H9 (cell line): Measurements from ENCODE around the gene RASSF5. TPM values are rescaled to one million over a fixed set of nuclear protein-coding genes. Genes with fewer than 3 reads are reported as not detected.

Experiments
- DNase-seq: peaks from one replicate; pipeline ENCODE4 v3.0.0-alpha.2; 2017
- H2AFZ ChIP-seq: one replicate; pipeline ENCODE4 v1.6.1; 2013; ENCODE audit warnings: mild to moderate bottlenecking, low read length, control low read depth, moderate library complexity
- H2AK5ac ChIP-seq: 2 replicates; pipeline ENCODE4 v1.6.1; 2013; ENCODE audit warnings: low read length, control low read depth, mixed read lengths; ENCODE audit not compliant: insufficient read length
- H2BK120ac ChIP-seq: one replicate; pipeline ENCODE4 v1.6.1; 2013; ENCODE audit warnings: low read depth, mild to moderate bottlenecking, low read length, control low read depth, inconsistent platforms; ENCODE audit not compliant: poor library complexity, severe bottlenecking
- H2BK12ac ChIP-seq: 2 replicates; pipeline ENCODE4 v1.6.1; 2013; ENCODE audit warnings: low read length, control low read depth, mixed read lengths, low read depth; ENCODE audit not compliant: insufficient read length
- H2BK15ac ChIP-seq: 2 replicates; pipeline ENCODE4 v1.6.1; 2013; ENCODE audit warnings: low read depth, low read length, control low read depth
- H2BK20ac ChIP-seq: one replicate; pipeline ENCODE4 v1.6.1; 2013; ENCODE audit warnings: low read depth, mild to moderate bottlenecking, low read length, control low read depth, inconsistent platforms; ENCODE audit not compliant: poor library complexity, severe bottlenecking
- H2BK5ac ChIP-seq: 2 replicates; pipeline ENCODE4 v1.6.1; 2013; ENCODE audit warnings: low read length, control low read depth, mixed read lengths; ENCODE audit not compliant: insufficient read length
- H3K14ac ChIP-seq: 2 replicates; pipeline ENCODE4 v1.6.1; 2013; ENCODE audit warnings: low read length, control low read depth; ENCODE audit not compliant: insufficient read depth
- H3K18ac ChIP-seq: 2 replicates; pipeline ENCODE4 v1.6.1; 2013; ENCODE audit warnings: low read depth, mild to moderate bottlenecking, mixed read lengths, low read length, control low read depth; ENCODE audit not compliant: insufficient read length
- H3K23ac ChIP-seq: 2 replicates; pipeline ENCODE4 v1.6.1; 2013; ENCODE audit warnings: low read length, control low read depth, mixed read lengths, low read depth; ENCODE audit not compliant: insufficient read length
- H3K23me2 ChIP-seq: 2 replicates; pipeline ENCODE4 v1.6.1; 2013; ENCODE audit warnings: low read depth, mild to moderate bottlenecking, mixed read lengths, low read length, control low read depth; ENCODE audit not compliant: insufficient read length, poor library complexity, severe bottlenecking
- H3K27ac ChIP-seq: 2 replicates; pipeline ENCODE4 v1.5.1; 2013; ENCODE audit warnings: low read length, control low read depth, mixed read lengths, low read depth; ENCODE audit not compliant: insufficient read length
- H3K27me3 ChIP-seq: 2 replicates; pipeline ENCODE4 v1.6.1; 2013; ENCODE audit warnings: low read length, control low read depth, inconsistent platforms; ENCODE audit not compliant: insufficient read depth
- H3K4ac ChIP-seq: 2 replicates; pipeline ENCODE4 v1.6.1; 2013; ENCODE audit warnings: low read depth, mild to moderate bottlenecking, control low read depth, inconsistent platforms, low read length, moderate library complexity
- H3K4me1 ChIP-seq: 2 replicates; pipeline ENCODE4 v1.6.1; 2013; ENCODE audit warnings: low read length, control low read depth, inconsistent platforms; ENCODE audit not compliant: insufficient read depth
- H3K4me2 ChIP-seq: 2 replicates; pipeline ENCODE4 v1.6.1; 2013; ENCODE audit warnings: low read length, control low read depth, mixed read lengths; ENCODE audit not compliant: insufficient read length, insufficient read depth
- H3K56ac ChIP-seq: 2 replicates; pipeline ENCODE4 v1.6.1; 2013; ENCODE audit warnings: low read depth, mild to moderate bottlenecking, mixed read lengths, low read length, control low read depth; ENCODE audit not compliant: insufficient read length
- H3K79me1 ChIP-seq: 2 replicates; pipeline ENCODE4 v1.6.1; 2013; ENCODE audit warnings: low read depth, mild to moderate bottlenecking, moderate library complexity, low read length, control low read depth, inconsistent platforms; ENCODE audit not compliant: insufficient read depth, poor library complexity, severe bottlenecking
- H3K79me2 ChIP-seq: 2 replicates; pipeline ENCODE4 v1.6.1; 2013; ENCODE audit warnings: low read length, control low read depth, inconsistent platforms; ENCODE audit not compliant: insufficient read depth
- H3K9ac ChIP-seq: 2 replicates; pipeline ENCODE4 v1.6.1; 2013; ENCODE audit warnings: low read length, control low read depth, mixed read lengths; ENCODE audit not compliant: insufficient read length; ENCODE audit errors: extremely low read depth
- H3K9me3 ChIP-seq: one replicate; pipeline ENCODE4 v1.6.1; 2013; ENCODE audit warnings: low read depth, low read length, inconsistent platforms; ENCODE audit not compliant: control insufficient read depth
- H3T11ph ChIP-seq: one replicate; pipeline ENCODE4 v1.6.1; 2013; ENCODE audit warnings: mild to moderate bottlenecking, low read length, control low read depth, inconsistent platforms
- H4K20me1 ChIP-seq: one replicate; pipeline ENCODE4 v1.6.1; 2013; ENCODE audit not compliant: control insufficient read depth, insufficient read length, insufficient read depth
- H4K5ac ChIP-seq: 2 replicates; pipeline ENCODE4 v1.6.1; 2013; ENCODE audit warnings: low read depth, mild to moderate bottlenecking, mixed read lengths, low read length, control low read depth; ENCODE audit not compliant: insufficient read length
- H4K8ac ChIP-seq: replicated peaks from 2 replicates; pipeline ENCODE4 v1.6.1; 2013; ENCODE audit warnings: low read length, control low read depth, mixed read lengths, low read depth; ENCODE audit not compliant: insufficient read length
- H4K91ac ChIP-seq: 2 replicates; pipeline ENCODE4 v1.6.1; 2013; ENCODE audit warnings: low read depth, mild to moderate bottlenecking, moderate library complexity, mixed read lengths, low read length, control low read depth; ENCODE audit not compliant: insufficient read length
- H3K27ac Mint-ChIP-seq, 3 experiments: 2 replicates in 2 of 3; 3 replicates in 1 of 3; pipeline ENCODE4 v1.8.0; 2020 to 2021; ENCODE audit warnings: mixed read lengths in 3 of 3, mild to moderate bottlenecking in 1 of 3, moderate library complexity in 1 of 3
- H3K27me3 Mint-ChIP-seq: 2 replicates; pipeline ENCODE4 v1.8.0; 2021; ENCODE audit warnings: low read depth, mild to moderate bottlenecking, moderate library complexity, mixed read lengths
- H3K36me3 Mint-ChIP-seq, 3 experiments: 2 replicates in 2 of 3; 3 replicates in 1 of 3; pipeline ENCODE4 v1.8.0; 2020 to 2021; ENCODE audit warnings: low read depth in 3 of 3, mixed read lengths in 3 of 3; ENCODE audit not compliant: insufficient read depth in 1 of 3
- H3K4me1 Mint-ChIP-seq, 2 experiments: 2 replicates each; pipeline ENCODE4 v1.8.0; 2020; ENCODE audit warnings: mixed read lengths in 2 of 2
- H3K4me3 Mint-ChIP-seq, 2 experiments: 2 replicates in 1 of 2; 3 replicates in 1 of 2; pipeline ENCODE4 v1.8.0; 2020 to 2021; ENCODE audit warnings: mild to moderate bottlenecking in 2 of 2, mixed read lengths in 2 of 2, moderate library complexity in 1 of 2
- H3K9me3 Mint-ChIP-seq, 2 experiments: 2 replicates in 1 of 2; 3 replicates in 1 of 2; pipeline ENCODE4 v1.8.0; 2020; ENCODE audit warnings: mild to moderate bottlenecking in 2 of 2, mixed read lengths in 2 of 2, moderate library complexity in 1 of 2
- WGBS: extraction: QIAGEN DNeasy Blood & Tissue Kit; methylation state at CpG from one replicate; pipeline ENCODE4 v1.1.7; 2013; ENCODE audit warnings: missing lambda C conversion rate, low lambda C conversion rate, mixed read lengths; ENCODE audit not compliant: insufficient read length; ENCODE audit errors: extremely low coverage; 5-methylcytosine and 5-hydroxymethylcytosine counted together
- total RNA-seq: library from RNA; stranded (reverse); gene quantifications from 2 replicates; pipeline ENCODE4 v1.2.1, GENCODE V29; 2021
- TF ChIP-seq, protein P1 (sequence below): fragments of 200-600 bp; sonication (generic); conservative IDR thresholded peaks from 3 replicates; pipeline ENCODE4 v1.8.0; 2021; ENCODE audit warnings: antibody characterized with exemption, mild to moderate bottlenecking

RASSF5 gene
- total RNA-seq, 1 experiment from 2014 or later, result 0.50 TPM

DNA sequence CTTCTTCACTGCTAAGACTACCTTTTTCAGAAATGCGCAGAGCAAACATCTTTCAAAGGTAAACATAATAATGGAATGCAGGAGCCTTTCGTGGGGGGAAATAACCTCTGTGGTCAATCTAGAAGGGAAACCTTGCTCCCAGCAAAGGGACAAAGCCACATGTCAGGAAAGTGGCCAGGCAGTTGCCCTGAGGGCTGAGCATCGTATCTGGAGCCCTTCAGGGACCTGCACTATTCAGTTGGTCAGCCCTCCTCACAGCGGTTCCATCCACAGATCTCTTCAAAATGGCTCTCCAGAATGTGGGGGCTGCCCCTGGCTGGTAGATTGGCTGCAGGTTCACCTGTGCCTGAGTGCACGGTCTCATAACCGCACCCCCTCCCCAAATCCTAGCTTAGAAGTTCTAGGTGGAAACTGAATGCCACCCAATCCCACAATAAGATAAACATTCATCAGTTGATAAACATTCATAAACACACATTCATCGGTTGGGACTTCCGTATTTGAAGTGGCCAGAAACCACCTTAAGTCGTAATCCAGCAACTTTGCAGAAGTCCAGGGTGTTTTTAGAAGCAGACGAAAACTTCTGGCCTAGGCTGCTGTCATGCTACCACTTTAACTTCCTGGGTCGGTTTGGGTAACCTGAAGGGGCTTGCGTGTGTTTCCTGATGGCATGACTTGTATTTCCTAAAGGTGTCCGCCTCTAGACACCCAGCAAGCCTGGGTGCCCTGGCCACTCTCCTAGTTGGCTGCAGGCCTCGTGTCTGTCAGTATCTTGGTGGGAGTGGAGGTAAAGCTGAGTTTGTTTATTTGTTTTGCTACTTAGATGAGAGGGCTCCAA, 50.5 kb downstream of the RASSF5 start:
- no peaks in the 10 kb centered on the region for H3K4me1 ChIP-seq

More for the DNA sequence above, 50.5 kb downstream of the RASSF5 start:
- no CpG with 5 or more reads among the region's 14 CpGs for WGBS
- Mint-ChIP-seq H3K4me3 (peak overlapping the region; percentile 62 to 81), H3K27me3 (peaks cover 65% of the 10 kb centered on the region), H3K4me1 (peaks cover 25 to 32% of the 10 kb centered on the region in 2 experiments), H3K9me3 (no peaks in the 10 kb centered on the region), H3K36me3 (no peaks in the 10 kb centered on the region), H3K27ac (no peak overlapping the region; a peak in 1 of 7 replicates)
- Histone ChIP-seq H3K4me2 (peak overlapping the region; percentile 75), H3K23me2 (peaks cover 8% of the 10 kb centered on the region), H3K79me2 (no peaks in the 10 kb centered on the region), H3K4ac (no peak overlapping the region), H3T11ph (no peak overlapping the region), H4K8ac (no peak overlapping the region), H2AK5ac (no peak overlapping the region), H2BK15ac (no peak overlapping the region), H4K20me1 (no peaks in the 10 kb centered on the region), H3K27me3 (peaks cover 6% of the 10 kb centered on the region; the same call in 1 of the 2 replicates), H3K9ac (no peak overlapping the region), H2BK20ac (no peak overlapping the region), H3K18ac (no peak overlapping the region), H2BK12ac (no peak overlapping the region), H2AFZ (no peak overlapping the region), H4K91ac (no peak overlapping the region), H3K23ac (no peak overlapping the region), H2BK5ac (no peak overlapping the region), H3K27ac (no peak overlapping the region), H2BK120ac (no peak overlapping the region), H3K9me3 (no peaks in the 10 kb centered on the region), H4K5ac (no peak overlapping the region), H3K14ac (no peak overlapping the region; the same call in 1 of the 2 replicates), H3K79me1 (no peaks in the 10 kb centered on the region), H3K56ac (no peak overlapping the region)
- TF ChIP-seq, protein P1, sequence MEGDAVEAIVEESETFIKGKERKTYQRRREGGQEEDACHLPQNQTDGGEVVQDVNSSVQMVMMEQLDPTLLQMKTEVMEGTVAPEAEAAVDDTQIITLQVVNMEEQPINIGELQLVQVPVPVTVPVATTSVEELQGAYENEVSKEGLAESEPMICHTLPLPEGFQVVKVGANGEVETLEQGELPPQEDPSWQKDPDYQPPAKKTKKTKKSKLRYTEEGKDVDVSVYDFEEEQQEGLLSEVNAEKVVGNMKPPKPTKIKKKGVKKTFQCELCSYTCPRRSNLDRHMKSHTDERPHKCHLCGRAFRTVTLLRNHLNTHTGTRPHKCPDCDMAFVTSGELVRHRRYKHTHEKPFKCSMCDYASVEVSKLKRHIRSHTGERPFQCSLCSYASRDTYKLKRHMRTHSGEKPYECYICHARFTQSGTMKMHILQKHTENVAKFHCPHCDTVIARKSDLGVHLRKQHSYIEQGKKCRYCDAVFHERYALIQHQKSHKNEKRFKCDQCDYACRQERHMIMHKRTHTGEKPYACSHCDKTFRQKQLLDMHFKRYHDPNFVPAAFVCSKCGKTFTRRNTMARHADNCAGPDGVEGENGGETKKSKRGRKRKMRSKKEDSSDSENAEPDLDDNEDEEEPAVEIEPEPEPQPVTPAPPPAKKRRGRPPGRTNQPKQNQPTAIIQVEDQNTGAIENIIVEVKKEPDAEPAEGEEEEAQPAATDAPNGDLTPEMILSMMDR, result no peak
- no peak for DNase-seq
